ENCODE measurements around the gene SORBS1. TPM values are rescaled to one million over a fixed set of nuclear protein-coding genes. Genes with fewer than 3 reads are reported as not detected.

Gene SORBS1
- total RNA-seq, 1 experiment from 2014 or later = 0.56 TPM

DNA sequence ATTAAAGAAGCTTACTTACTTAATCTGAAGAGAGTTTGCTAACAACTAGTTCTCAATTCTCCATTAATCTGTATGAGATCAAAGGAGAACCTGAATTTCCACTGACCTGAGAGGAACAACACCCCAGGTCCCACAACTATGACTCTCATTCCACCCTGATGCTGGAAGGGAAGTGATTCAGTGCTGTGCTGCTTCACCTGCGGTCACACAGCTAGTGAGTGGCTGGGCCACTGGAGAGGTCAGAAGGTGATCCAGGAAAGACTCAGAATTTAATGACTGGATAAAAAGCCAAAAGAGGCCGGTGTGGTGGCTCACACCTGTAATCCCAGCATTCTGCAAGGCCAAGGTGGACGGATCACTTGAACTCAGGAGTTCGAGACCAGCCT lies 23.6 kb downstream of the SORBS1 start:
- Histone ChIP-seq H3K27ac (ENCODE audit: low read depth, low read length, poor library complexity, severe bottlenecking) (no peak overlapping the region), H3K4me3 (ENCODE audit: low read depth, low read length, poor library complexity, severe bottlenecking) (no peak overlapping the region), H3K4me1 (ENCODE audit: insufficient read depth, low read length, poor library complexity, severe bottlenecking) (no peaks in the 10 kb centered on the region), H3K36me3 (ENCODE audit: insufficient read depth, low read length, poor library complexity, severe bottlenecking) (no peaks in the 10 kb centered on the region), H3K9me3 (ENCODE audit: low read depth, low read length, poor library complexity, severe bottlenecking) (no peaks in the 10 kb centered on the region), H3K27me3 (replicated peaks; ENCODE audit: insufficient read depth, low read depth, low read length, poor library complexity) (no peaks in the 10 kb centered on the region)
- POLR2A ChIA-PET (ENCODE audit: low non-redundant PET) = no interaction called here
- CTCF ChIA-PET = no interaction called here
- no peak for DNase-seq (ENCODE audit: low spot score)
- BruUV-seq (replicated peaks) = no TSS peak
- TF ChIP-seq EZH2 (IDR thresholded peaks at IDR 0.05; ENCODE audit: borderline replicate concordance, low read depth, low read length, poor library complexity, severe bottlenecking) (no peak), CTCF (conservative IDR thresholded peaks at IDR 0.05; ENCODE audit: low read depth, low read length) (no peak)
- intact Hi-C loops (cut with micrococcal nuclease; ENCODE audit: unreplicated experiment) = no loop called here

- ChIA-PET CTCF (no interaction called here), POLR2A (ENCODE audit: low non-redundant PET) (no interaction called here)
- intact Hi-C loops (cut with micrococcal nuclease; ENCODE audit: unreplicated experiment) = no loop called here
- Histone ChIP-seq H3K27me3 (replicated peaks; ENCODE audit: insufficient read depth, low read depth, low read length, poor library complexity) (no peaks in the 10 kb centered on the region), H3K4me1 (ENCODE audit: insufficient read depth, low read length, poor library complexity, severe bottlenecking) (no peaks in the 10 kb centered on the region), H3K36me3 (ENCODE audit: insufficient read depth, low read length, poor library complexity, severe bottlenecking) (no peaks in the 10 kb centered on the region), H3K9me3 (ENCODE audit: low read depth, low read length, poor library complexity, severe bottlenecking) (no peaks in the 10 kb centered on the region), H3K4me3 (ENCODE audit: low read depth, low read length, poor library complexity, severe bottlenecking) (no peak overlapping the region), H3K27ac (ENCODE audit: low read depth, low read length, poor library complexity, severe bottlenecking) (no peak overlapping the region)
- no peak for DNase-seq (ENCODE audit: low spot score)
- BruUV-seq (replicated peaks) = no TSS peak
- TF ChIP-seq CTCF (conservative IDR thresholded peaks at IDR 0.05; ENCODE audit: low read depth, low read length) (no peak), EZH2 (IDR thresholded peaks at IDR 0.05; ENCODE audit: borderline replicate concordance, low read depth, low read length, poor library complexity, severe bottlenecking) (no peak)
Measured at GRCh38 chr10:95536894-95537541, 24.2 kb downstream of the SORBS1 start.

- DNase-seq (ENCODE audit: low spot score) = no peak
- Histone ChIP-seq H3K9me3 (ENCODE audit: low read depth, low read length, poor library complexity, severe bottlenecking) (no peaks in the 10 kb centered on the region), H3K4me3 (ENCODE audit: low read depth, low read length, poor library complexity, severe bottlenecking) (no peak overlapping the region), H3K36me3 (ENCODE audit: insufficient read depth, low read length, poor library complexity, severe bottlenecking) (no peaks in the 10 kb centered on the region), H3K27ac (ENCODE audit: low read depth, low read length, poor library complexity, severe bottlenecking) (no peak overlapping the region), H3K27me3 (replicated peaks; ENCODE audit: insufficient read depth, low read depth, low read length, poor library complexity) (peaks cover 2% of the 10 kb centered on the region), H3K4me1 (ENCODE audit: insufficient read depth, low read length, poor library complexity, severe bottlenecking) (no peaks in the 10 kb centered on the region)
- TF ChIP-seq CTCF (conservative IDR thresholded peaks at IDR 0.05; ENCODE audit: low read depth, low read length) (no peak), EZH2 (IDR thresholded peaks at IDR 0.05; ENCODE audit: borderline replicate concordance, low read depth, low read length, poor library complexity, severe bottlenecking) (no peak)
- ChIA-PET POLR2A (ENCODE audit: low non-redundant PET) (no interaction called here), CTCF (no interaction called here)
- BruUV-seq (replicated peaks) = no TSS peak
- intact Hi-C loops (cut with micrococcal nuclease; ENCODE audit: unreplicated experiment) = no loop called here
Measured at GRCh38 chr10:95536017-95536416, 25.2 kb downstream of the SORBS1 start.

Data from A673 (cell line).